ENCODE results near the gene PLA2G6. TPM values are rescaled to one million over a fixed set of nuclear protein-coding genes. Genes with fewer than 3 reads are reported as not detected.

Gene PLA2G6
- total and polyA plus RNA-seq, 2 experiments from 2014 or later, result 28.2 to 30.2 TPM

- Histone ChIP-seq H3K4me2 (peak overlapping the region; percentile 27), H3K9me2 (replicated peaks; ENCODE audit: insufficient read depth) (no peaks in the 10 kb centered on the region), H3K4me1 (ENCODE audit: insufficient read depth) (peaks cover 8% of the 10 kb centered on the region), H3K79me2 (no peaks in the 10 kb centered on the region), H3K36me3 (replicated peaks; ENCODE audit: insufficient read depth, low read depth) (no peaks in the 10 kb centered on the region), H3K27me3 (no peaks in the 10 kb centered on the region), H4K20me1 (ENCODE audit: insufficient read depth, poor library complexity, severe bottlenecking) (no peaks in the 10 kb centered on the region), H3K9me3 (ENCODE audit: low read depth) (no peaks in the 10 kb centered on the region), H2AFZ (no peak overlapping the region), H3K4me3 (no peak overlapping the region), H3K27ac (peak overlapping the region; percentile 83)
- DNase-seq (ENCODE audit: low spot score), result peak; percentile 62
- peak; percentile 52 for TF ChIP-seq CTCF (IDR thresholded peaks at IDR 0.05; ENCODE audit: poor library complexity)
- TF ChIP-seq EZH2 (IDR thresholded peaks at IDR 0.05; ENCODE audit: borderline replicate concordance), result no peak
- WGBS (ENCODE audit: low lambda C conversion rate, missing lambda C conversion rate), result 72% methylated on average over 21 of the region's 21 CpGs
These were observed 112.0 kb downstream of the PLA2G6 start for GRCh38 chr22:38069372-38070249.

GRCh38 chr22:38068641-38069371, 112.8 kb downstream of the PLA2G6 start:
- no peak for DNase-seq (ENCODE audit: low spot score)
- 96% methylated on average over 13 of the region's 13 CpGs for WGBS (ENCODE audit: low lambda C conversion rate, missing lambda C conversion rate)
- H3K9me3 ChIP-seq (ENCODE audit: low read depth), result no peaks in the 10 kb centered on the region
- H3K27ac ChIP-seq, result peak overlapping the region; percentile 77
- no peaks in the 10 kb centered on the region for H3K9me2 ChIP-seq (replicated peaks; ENCODE audit: insufficient read depth)
- H3K27me3 ChIP-seq, result no peaks in the 10 kb centered on the region
- H3K4me3 ChIP-seq, result no peak overlapping the region
- TF ChIP-seq CTCF (IDR thresholded peaks at IDR 0.05; ENCODE audit: poor library complexity), result no peak
- TF ChIP-seq EZH2 (IDR thresholded peaks at IDR 0.05; ENCODE audit: borderline replicate concordance), result no peak
- no peak for TF ChIP-seq EZH2phosphoT487 (IDR thresholded peaks at IDR 0.05; ENCODE audit: low read depth, severe bottlenecking, unreplicated experiment)
- no peaks in the 10 kb centered on the region for H3K79me2 ChIP-seq
- H4K20me1 ChIP-seq (ENCODE audit: insufficient read depth, poor library complexity, severe bottlenecking), result no peaks in the 10 kb centered on the region
- no peaks in the 10 kb centered on the region for H3K36me3 ChIP-seq (replicated peaks; ENCODE audit: insufficient read depth, low read depth)
- peaks cover 8% of the 10 kb centered on the region for H3K4me1 ChIP-seq (ENCODE audit: insufficient read depth)
- H2AFZ ChIP-seq, result no peak overlapping the region
- H3K4me2 ChIP-seq, result peak overlapping the region; percentile 27

- peaks cover 8% of the 10 kb centered on the region for H3K4me1 ChIP-seq (ENCODE audit: insufficient read depth)
- WGBS (ENCODE audit: low lambda C conversion rate, missing lambda C conversion rate), result 91% methylated on average over 13 of the region's 13 CpGs
- H3K79me2 ChIP-seq, result no peaks in the 10 kb centered on the region
- H3K9me3 ChIP-seq (ENCODE audit: low read depth), result no peaks in the 10 kb centered on the region
- H4K20me1 ChIP-seq (ENCODE audit: insufficient read depth, poor library complexity, severe bottlenecking), result no peaks in the 10 kb centered on the region
- H3K4me3 ChIP-seq, result no peak overlapping the region
- no peak overlapping the region for H3K27ac ChIP-seq
- no peak for DNase-seq (ENCODE audit: low spot score)
- no peaks in the 10 kb centered on the region for H3K36me3 ChIP-seq (replicated peaks; ENCODE audit: insufficient read depth, low read depth)
- H2AFZ ChIP-seq, result no peak overlapping the region
- no peak for TF ChIP-seq EZH2 (IDR thresholded peaks at IDR 0.05; ENCODE audit: borderline replicate concordance)
- no peak for TF ChIP-seq CTCF (IDR thresholded peaks at IDR 0.05; ENCODE audit: poor library complexity)
- no peak for TF ChIP-seq EZH2phosphoT487 (IDR thresholded peaks at IDR 0.05; ENCODE audit: low read depth, severe bottlenecking, unreplicated experiment)
- H3K9me2 ChIP-seq (replicated peaks; ENCODE audit: insufficient read depth), result no peaks in the 10 kb centered on the region
- no peak overlapping the region for H3K4me2 ChIP-seq
- no peaks in the 10 kb centered on the region for H3K27me3 ChIP-seq
These were observed 113.8 kb downstream of the PLA2G6 start for GRCh38 chr22:38067761-38068360.

All from hepatocyte (in vitro differentiated cells).